Measurements from ENCODE around the gene NOPCHAP1. TPM values are rescaled to one million over a fixed set of nuclear protein-coding genes. Genes with fewer than 3 reads are reported as not detected.
"Not testable (repeated sequence)": the region's sequence is repeated elsewhere in the genome, so short reads cannot be mapped to it uniquely, and the experiment has no call there.

NOPCHAP1 gene
- total RNA-seq, 2 experiments from 2014 or later: 12.1 to 33.9 TPM

- no peaks in the 10 kb centered on the region for H3K36me3 ChIP-seq (ENCODE audit: insufficient read depth, low read length)
- no peaks in the 10 kb centered on the region for H3K79me2 ChIP-seq (ENCODE audit: insufficient read depth, low read depth, low read length)
- ChIA-PET POLR2A (interaction anchor here (0.5 kb wide), 1 partner anchor 14 kb away, joined by 3 read pairs; no protein-coding TSS in a partner anchor), CTCF (ENCODE audit: unreplicated experiment) (no interaction called here)
- no peak overlapping the region for H3K27ac ChIP-seq (ENCODE audit: low read depth, low read length, poor library complexity, severe bottlenecking)
- H3K4me3 ChIP-seq (ENCODE audit: low read depth, low read length, poor library complexity, severe bottlenecking): no peak overlapping the region
- no peaks in the 10 kb centered on the region for H3K9me2 ChIP-seq (ENCODE audit: insufficient read depth, low read length)
- no peak overlapping the region for H2AFZ ChIP-seq (ENCODE audit: low read length)
- BruUV-seq (replicated peaks): no TSS peak
- intact Hi-C loops (cut with micrococcal nuclease; ENCODE audit: unreplicated experiment): no loop called here
- no peaks in the 10 kb centered on the region for H4K20me1 ChIP-seq (ENCODE audit: insufficient read depth, low read length)
- H3K9me3 ChIP-seq (ENCODE audit: low read length): 0 out of 2 replicates have a peak, but pooled peaks cover 9% of the 10 kb centered on the region
- TF ChIP-seq EZH2phosphoT487 (IDR thresholded peaks at IDR 0.05; ENCODE audit: borderline replicate concordance, low read depth, low read length): no peak
- TF ChIP-seq CTCF (conservative IDR thresholded peaks at IDR 0.05; ENCODE audit: low read length): no peak
- no peak for DNase-seq (ENCODE audit: low spot score)
- H3K4me2 ChIP-seq (ENCODE audit: low read length): no peak overlapping the region
- H3K4me1 ChIP-seq (ENCODE audit: insufficient read depth, low read length, poor library complexity, severe bottlenecking): no peaks in the 10 kb centered on the region
These were observed 47.0 kb upstream of the NOPCHAP1 start for GRCh38 chr12:104939089-104939488.

GRCh38 chr12:104941454-104941853 is 44.7 kb upstream of the NOPCHAP1 start:
- H3K79me2 ChIP-seq (ENCODE audit: insufficient read depth, low read depth, low read length): no peaks in the 10 kb centered on the region
- ChIA-PET POLR2A (interaction anchor here (0.6 kb wide), 1 partner anchor 99 kb away, joined by 6 read pairs; no protein-coding TSS in a partner anchor), CTCF (ENCODE audit: unreplicated experiment) (no interaction called here)
- H3K9me3 ChIP-seq (ENCODE audit: low read length): 0 out of 2 replicates have a peak, but pooled peaks cover 9% of the 10 kb centered on the region
- H3K27ac ChIP-seq (ENCODE audit: low read depth, low read length, poor library complexity, severe bottlenecking): no peak overlapping the region
- BruUV-seq (replicated peaks): no TSS peak
- H4K20me1 ChIP-seq (ENCODE audit: insufficient read depth, low read length): no peaks in the 10 kb centered on the region
- no peak overlapping the region for H2AFZ ChIP-seq (ENCODE audit: low read length)
- no peak overlapping the region for H3K4me3 ChIP-seq (ENCODE audit: low read depth, low read length, poor library complexity, severe bottlenecking)
- TF ChIP-seq EZH2phosphoT487 (IDR thresholded peaks at IDR 0.05; ENCODE audit: borderline replicate concordance, low read depth, low read length) (no peak), CTCF (conservative IDR thresholded peaks at IDR 0.05; ENCODE audit: low read length) (no peak)
- no peaks in the 10 kb centered on the region for H3K36me3 ChIP-seq (ENCODE audit: insufficient read depth, low read length)
- H3K9me2 ChIP-seq (ENCODE audit: insufficient read depth, low read length): no peaks in the 10 kb centered on the region
- no peaks in the 10 kb centered on the region for H3K4me1 ChIP-seq (ENCODE audit: insufficient read depth, low read length, poor library complexity, severe bottlenecking)
- no peak overlapping the region for H3K4me2 ChIP-seq (ENCODE audit: low read length)
- no peak for DNase-seq (ENCODE audit: low spot score)
- intact Hi-C loops (cut with micrococcal nuclease; ENCODE audit: unreplicated experiment): no loop called here

GRCh38 chr12:104942075-104942474 is 44.0 kb upstream of the NOPCHAP1 start:
- H3K9me3 ChIP-seq (ENCODE audit: low read length): 0 out of 2 replicates have a peak, but pooled peaks cover 9% of the 10 kb centered on the region
- no peaks in the 10 kb centered on the region for H3K36me3 ChIP-seq (ENCODE audit: insufficient read depth, low read length)
- TF ChIP-seq EZH2phosphoT487 (IDR thresholded peaks at IDR 0.05; ENCODE audit: borderline replicate concordance, low read depth, low read length) (no peak), CTCF (conservative IDR thresholded peaks at IDR 0.05; ENCODE audit: low read length) (no peak)
- no TSS peak for BruUV-seq (replicated peaks)
- POLR2A ChIA-PET: interaction anchor here (0.6 kb wide), 1 partner anchor 98 kb away, joined by 6 read pairs; no protein-coding TSS in a partner anchor
- H3K4me3 ChIP-seq (ENCODE audit: low read depth, low read length, poor library complexity, severe bottlenecking): no peak overlapping the region
- no peak overlapping the region for H2AFZ ChIP-seq (ENCODE audit: low read length)
- H3K79me2 ChIP-seq (ENCODE audit: insufficient read depth, low read depth, low read length): no peaks in the 10 kb centered on the region
- no peak overlapping the region for H3K4me2 ChIP-seq (ENCODE audit: low read length)
- H3K27ac ChIP-seq (ENCODE audit: low read depth, low read length, poor library complexity, severe bottlenecking): no peak overlapping the region
- CTCF ChIA-PET (ENCODE audit: unreplicated experiment): no interaction called here
- no peaks in the 10 kb centered on the region for H4K20me1 ChIP-seq (ENCODE audit: insufficient read depth, low read length)
- no peak for DNase-seq (ENCODE audit: low spot score)
- intact Hi-C loops (cut with micrococcal nuclease; ENCODE audit: unreplicated experiment): no loop called here
- no peaks in the 10 kb centered on the region for H3K4me1 ChIP-seq (ENCODE audit: insufficient read depth, low read length, poor library complexity, severe bottlenecking)
- H3K9me2 ChIP-seq (ENCODE audit: insufficient read depth, low read length): no peaks in the 10 kb centered on the region

- H3K36me3 ChIP-seq (ENCODE audit: insufficient read depth, low read length); H3K4me1 ChIP-seq (ENCODE audit: insufficient read depth, low read length, poor library complexity, severe bottlenecking); CTCF ChIA-PET (ENCODE audit: unreplicated experiment); H3K79me2 ChIP-seq (ENCODE audit: insufficient read depth, low read depth, low read length); DNase-seq (ENCODE audit: low spot score); H3K4me3 ChIP-seq (ENCODE audit: low read depth, low read length, poor library complexity, severe bottlenecking); H3K27ac ChIP-seq (ENCODE audit: low read depth, low read length, poor library complexity, severe bottlenecking); H3K9me3 ChIP-seq (ENCODE audit: low read length); intact Hi-C loops (cut with micrococcal nuclease; ENCODE audit: unreplicated experiment); H2AFZ ChIP-seq (ENCODE audit: low read length); H3K9me2 ChIP-seq (ENCODE audit: insufficient read depth, low read length); BruUV-seq (replicated peaks); H4K20me1 ChIP-seq (ENCODE audit: insufficient read depth, low read length); H3K4me2 ChIP-seq (ENCODE audit: low read length): not testable (repeated sequence)
- POLR2A ChIA-PET: interaction anchor here (0.7 kb wide), 1 partner anchor 16 kb away, joined by 3 read pairs; no protein-coding TSS in a partner anchor
These were observed 42.7 kb upstream of the NOPCHAP1 start for GRCh38 chr12:104943401-104943800.

Data from OCI-LY7 (cell line).